ENCODE data around the gene LYZL4. TPM values are rescaled to one million over a fixed set of nuclear protein-coding genes. Genes with fewer than 3 reads are reported as not detected.

The LYZL4 gene
- total and polyA plus RNA-seq, 3 donors from 2014 or later = 15.2 to 77.2 (median 28.7) TPM

- intact Hi-C loops (cut with DNase I; ENCODE audit: low total_unique reads) = no loop called here
- H3K9me3 ChIP-seq = no peaks in the 10 kb centered on the region
- H3K27ac ChIP-seq = no peak overlapping the region
- no peak overlapping the region for H3K4me3 ChIP-seq
- no peaks in the 10 kb centered on the region for H3K4me1 ChIP-seq
- 62 to 72% methylated on average over 6 of the region's 6 CpGs for WGBS, 2 donors
- H3K27me3 ChIP-seq = no peaks in the 10 kb centered on the region
- H3K36me3 ChIP-seq (ENCODE audit: low read depth, missing control alignments) = no peaks in the 10 kb centered on the region
- no peak for DNase-seq
- no peak for TF ChIP-seq CTCF (IDR thresholded peaks at IDR 0.05)
- TF ChIP-seq POLR2A (IDR thresholded peaks at IDR 0.05) = no peak
These were observed 35.1 kb downstream of the LYZL4 start for GRCh38 chr3:42375121-42375800.

- DNase-seq = no peak
- 58 to 74% methylated on average over 3 of the region's 3 CpGs for WGBS, 2 donors
- intact Hi-C loops (cut with DNase I; ENCODE audit: low total_unique reads) = no loop called here
These were observed 38.6 kb downstream of the LYZL4 start for GRCh38 chr3:42371776-42372175.

GRCh38 chr3:42369832-42370231 is 40.6 kb downstream of the LYZL4 start:
- no peak for DNase-seq
- H3K27me3 ChIP-seq = no peaks in the 10 kb centered on the region
- WGBS, 2 donors = 59 to 65% methylated on average over 4 of the region's 4 CpGs
- intact Hi-C loops (cut with DNase I; ENCODE audit: low total_unique reads) = no loop called here
- no peak overlapping the region for H3K27ac ChIP-seq
- TF ChIP-seq POLR2A (IDR thresholded peaks at IDR 0.05) (no peak), CTCF (IDR thresholded peaks at IDR 0.05) (no peak)
- H3K4me1 ChIP-seq = no peaks in the 10 kb centered on the region
- H3K36me3 ChIP-seq (ENCODE audit: low read depth, missing control alignments) = no peaks in the 10 kb centered on the region
- H3K4me3 ChIP-seq = no peak overlapping the region
- H3K9me3 ChIP-seq = no peaks in the 10 kb centered on the region

More at GRCh38 chr3:42371776-42372175, 38.6 kb downstream of the LYZL4 start:
- no peaks in the 10 kb centered on the region for H3K4me1 ChIP-seq
- no peaks in the 10 kb centered on the region for H3K36me3 ChIP-seq (ENCODE audit: low read depth, missing control alignments)
- TF ChIP-seq CTCF (IDR thresholded peaks at IDR 0.05) = no peak
- no peak for TF ChIP-seq POLR2A (IDR thresholded peaks at IDR 0.05)
- H3K27me3 ChIP-seq = no peaks in the 10 kb centered on the region
- H3K4me3 ChIP-seq = no peak overlapping the region
- H3K9me3 ChIP-seq = no peaks in the 10 kb centered on the region
- no peak overlapping the region for H3K27ac ChIP-seq

- WGBS, 2 donors = 50 to 52% methylated on average over 3 to 4 of the region's 4 CpGs
- Histone ChIP-seq H3K4me3 (no peak overlapping the region), H3K4me1 (no peaks in the 10 kb centered on the region), H3K27me3 (no peaks in the 10 kb centered on the region), H3K36me3 (ENCODE audit: low read depth, missing control alignments) (no peaks in the 10 kb centered on the region), H3K27ac (no peak overlapping the region), H3K9me3 (no peaks in the 10 kb centered on the region)
- DNase-seq = no peak
- TF ChIP-seq CTCF (IDR thresholded peaks at IDR 0.05) = no peak
- TF ChIP-seq POLR2A (IDR thresholded peaks at IDR 0.05) = no peak
- intact Hi-C loops (cut with DNase I; ENCODE audit: low total_unique reads) = no loop called here
These were observed 41.1 kb downstream of the LYZL4 start for GRCh38 chr3:42369304-42369703.

GRCh38 chr3:42368861-42369260 is 41.5 kb downstream of the LYZL4 start:
- DNase-seq = no peak
- Histone ChIP-seq H3K27ac (no peak overlapping the region), H3K4me3 (no peak overlapping the region), H3K27me3 (no peaks in the 10 kb centered on the region), H3K36me3 (ENCODE audit: low read depth, missing control alignments) (no peaks in the 10 kb centered on the region), H3K9me3 (no peaks in the 10 kb centered on the region), H3K4me1 (no peaks in the 10 kb centered on the region)
- TF ChIP-seq POLR2A (IDR thresholded peaks at IDR 0.05) (no peak), CTCF (IDR thresholded peaks at IDR 0.05) (no peak)
- intact Hi-C loops (cut with DNase I; ENCODE audit: low total_unique reads) = no loop called here
- 24 to 38% methylated on average over 1 of the region's 1 CpG for WGBS, 2 donors
